ENCODE results near the gene FOXP1. TPM values are rescaled to one million over a fixed set of nuclear protein-coding genes. Genes with fewer than 3 reads are reported as not detected.
A peak's percentile ranks its signal among the peaks of the same experiment; 100 is the strongest.

Gene FOXP1
- total and polyA plus RNA-seq, 9 of the 15 experiments (the other 6 are each of a cell fraction or from before 2014, with no cell fraction given), result 7.7 to 34.5 (median 13.7) TPM

DNA sequence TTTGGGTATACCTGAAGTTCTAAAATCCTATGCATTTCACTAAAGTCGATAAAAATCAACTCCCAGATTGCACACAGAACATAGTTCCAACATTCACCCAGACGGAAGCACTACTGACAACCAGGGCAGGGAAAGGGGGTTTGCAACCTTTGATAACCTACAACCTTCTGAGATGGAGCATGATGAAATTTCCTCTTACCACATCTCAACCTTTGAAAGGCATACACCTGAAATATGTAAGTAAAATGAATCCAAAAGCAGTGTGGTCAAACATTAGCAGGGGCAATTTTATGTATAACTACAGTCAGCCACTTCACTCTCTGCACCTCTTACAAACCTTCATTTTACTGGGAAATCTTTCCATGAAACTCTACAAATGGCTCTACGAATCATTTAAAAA lies 184.1 kb downstream of the FOXP1 start:
- no peak for DNase-seq (ENCODE audit: extremely low read depth in 1 of 4, low spot score in 3 of 4)
- Histone ChIP-seq H3K9me3 (replicated peaks; ENCODE audit: control insufficient read depth, insufficient read depth, low read depth, low read length) (no peaks in the 10 kb centered on the region), H3K27me3 (ENCODE audit: control insufficient read depth in 2 of 2, insufficient read depth in 2 of 2, low read length in 2 of 2) (no peaks in the 10 kb centered on the region), H2AFZ (ENCODE audit: low read depth, low read length) (no peak overlapping the region), H3K36me3 (ENCODE audit: control insufficient read depth, insufficient read depth, low read length) (no peaks in the 10 kb centered on the region), H4K20me1 (replicated peaks; ENCODE audit: control insufficient read depth, insufficient read depth, low read length) (no peaks in the 10 kb centered on the region), H3K4me3 (no peak overlapping the region), H3K9me1 (ENCODE audit: control insufficient read depth, insufficient read depth, low read length) (no peaks in the 10 kb centered on the region), H3K79me2 (ENCODE audit: control insufficient read depth, insufficient read depth, low read length) (peaks cover 23% of the 10 kb centered on the region), H3K27ac (ENCODE audit: extremely low read depth, low read depth, low read length) (peak overlapping the region; percentile 73; the same call in 2 of the 3 replicates), H3K4me1 (replicated peaks in 1 of 2; ENCODE audit: control insufficient read depth in 2 of 2, insufficient read depth in 2 of 2, low read length in 2 of 2) (peaks cover 14 to 62% of the 10 kb centered on the region in 2 experiments), H3K9ac (ENCODE audit: insufficient read depth in 1 of 2, low read depth in 2 of 2, low read length in 2 of 2) (peak overlapping the region in 1 of 2 experiments; percentile 63; a peak in 2 of 4 replicates), H3K4me2 (ENCODE audit: insufficient read depth, low read length) (0 out of 2 replicates have a peak overlapping the region, but pooled peaks have one; percentile 12)
- CTCF ChIA-PET (ENCODE audit: low intra/inter-chr PET ratio), result no interaction called here
- 28% methylated on average over 3 of the region's 3 CpGs for WGBS (ENCODE audit: insufficient coverage, low coverage, missing lambda C conversion rate)
- intact Hi-C loops (cut with micrococcal nuclease) (loop anchor here (10.0 kb wide), 1 partner anchor 155 kb away; no protein-coding TSS in a partner anchor), in situ Hi-C loops (cut with MboI) (no loop called here)
- POLR2A ChIA-PET, result no interaction called here
- BruUV-seq (replicated peaks), result no TSS peak
- no peak for ATAC-seq
- FAIRE-seq, result no peak
- TF ChIP-seq ESRRB (CRISPR knock-in tag; IDR thresholded peaks at IDR 0.05; ENCODE audit: borderline replicate concordance), result no peak
- TF ChIP-seq CEBPB (tag; IDR thresholded peaks at IDR 0.05), result no peak
- TF ChIP-seq PYGO2 (tag; IDR thresholded peaks at IDR 0.05), result no peak
- TF ChIP-seq TAF9B (IDR thresholded peaks at IDR 0.05; ENCODE audit: partially characterized antibody), result no peak
- no peak for TF ChIP-seq MYC (IDR thresholded peaks at IDR 0.05; ENCODE audit: low read depth, low read length)
- no peak for TF ChIP-seq MYC (CRISPR knock-in tag; IDR thresholded peaks at IDR 0.05; ENCODE audit: borderline replicate concordance, low read depth)
- no peak for TF ChIP-seq GABPA (tag; conservative IDR thresholded peaks at IDR 0.05; ENCODE audit: low read depth)
- TF ChIP-seq, protein P1, sequence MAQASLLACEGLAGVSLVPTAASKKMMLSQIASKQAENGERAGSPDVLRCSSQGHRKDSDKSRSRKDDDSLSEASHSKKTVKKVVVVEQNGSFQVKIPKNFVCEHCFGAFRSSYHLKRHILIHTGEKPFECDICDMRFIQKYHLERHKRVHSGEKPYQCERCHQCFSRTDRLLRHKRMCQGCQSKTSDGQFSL (CRISPR knock-in tag; IDR thresholded peaks at IDR 0.05), result no peak
- TF ChIP-seq, protein P1 (tag; IDR thresholded peaks at IDR 0.05), result no peak
- TF ChIP-seq KLF16 (IDR thresholded peaks at IDR 0.05), result no peak
- no peak for TF ChIP-seq DPF2 (IDR thresholded peaks at IDR 0.05)
- no peak for TF ChIP-seq RCOR1 (IDR thresholded peaks at IDR 0.05; ENCODE audit: borderline replicate concordance in 1 of 2, low read depth in 2 of 2, low read length in 2 of 2)
- TF ChIP-seq, protein P2, sequence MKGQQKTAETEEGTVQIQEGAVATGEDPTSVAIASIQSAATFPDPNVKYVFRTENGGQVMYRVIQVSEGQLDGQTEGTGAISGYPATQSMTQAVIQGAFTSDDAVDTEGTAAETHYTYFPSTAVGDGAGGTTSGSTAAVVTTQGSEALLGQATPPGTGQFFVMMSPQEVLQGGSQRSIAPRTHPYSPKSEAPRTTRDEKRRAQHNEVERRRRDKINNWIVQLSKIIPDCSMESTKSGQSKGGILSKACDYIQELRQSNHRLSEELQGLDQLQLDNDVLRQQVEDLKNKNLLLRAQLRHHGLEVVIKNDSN (CRISPR knock-in tag; IDR thresholded peaks at IDR 0.05), result no peak
- TF ChIP-seq, protein P3, sequence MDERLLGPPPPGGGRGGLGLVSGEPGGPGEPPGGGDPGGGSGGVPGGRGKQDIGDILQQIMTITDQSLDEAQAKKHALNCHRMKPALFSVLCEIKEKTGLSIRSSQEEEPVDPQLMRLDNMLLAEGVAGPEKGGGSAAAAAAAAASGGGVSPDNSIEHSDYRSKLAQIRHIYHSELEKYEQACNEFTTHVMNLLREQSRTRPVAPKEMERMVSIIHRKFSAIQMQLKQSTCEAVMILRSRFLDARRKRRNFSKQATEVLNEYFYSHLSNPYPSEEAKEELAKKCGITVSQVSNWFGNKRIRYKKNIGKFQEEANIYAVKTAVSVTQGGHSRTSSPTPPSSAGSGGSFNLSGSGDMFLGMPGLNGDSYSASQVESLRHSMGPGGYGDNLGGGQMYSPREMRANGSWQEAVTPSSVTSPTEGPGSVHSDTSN (CRISPR knock-in tag; IDR thresholded peaks at IDR 0.05; ENCODE audit: low read depth), result no peak
- TF ChIP-seq, protein P3 (tag; conservative IDR thresholded peaks at IDR 0.05; ENCODE audit: low read depth), result no peak
- TF ChIP-seq HMGN3 (IDR thresholded peaks at IDR 0.05; ENCODE audit: borderline replicate concordance, extremely low read depth, insufficient read length, low read depth, low read length), result no peak
- no peak for TF ChIP-seq ARHGAP35 (IDR thresholded peaks at IDR 0.05; ENCODE audit: partially characterized antibody)
- no peak for TF ChIP-seq ZNF274 (IDR thresholded peaks at IDR 0.05; ENCODE audit: borderline replicate concordance, low read depth, low read length)
- no peak for TF ChIP-seq ZNF695 (CRISPR knock-in tag; IDR thresholded peaks at IDR 0.05)
- TF ChIP-seq HIVEP1 (CRISPR knock-in tag; IDR thresholded peaks at IDR 0.05), result no peak
- no peak for TF ChIP-seq NCOA2 (IDR thresholded peaks at IDR 0.05; ENCODE audit: partially characterized antibody in 2 of 2)
